WTC11 (cell line): ENCODE results near the gene DESI2. TPM values are rescaled to one million over a fixed set of nuclear protein-coding genes. Genes with fewer than 3 reads are reported as not detected.
"Not testable (repeated sequence)": the region's sequence is repeated elsewhere in the genome, so short reads cannot be mapped to it uniquely, and the experiment has no call there.

Source experiments
- ATAC-seq: fragments of 200-7000 bp; cut with Tn5 transposase; 2 replicates; pipeline ENCODE4 v1.10.0; 2021; ENCODE audit warnings: mild to moderate bottlenecking, moderate library complexity
- CTCF ChIA-PET: fragments of 300-600 bp; sonication (Branson Sonifier 250); formaldehyde crosslinking; loops from one replicate; lab custom pipeline; 2021; ENCODE audit warnings: antibody characterized with exemption; lab: Charles Lee
- POLR2A ChIA-PET: fragments of 350-600 bp; sonication (Branson Sonifier 250); formaldehyde crosslinking; loops from one replicate; lab custom pipeline; 2021; ENCODE audit warnings: antibody characterized with exemption; lab: Charles Lee
- DNase-seq: peaks from one replicate; pipeline ENCODE4 v3.0.0; 2021; ENCODE audit warnings: low spot score
- H3K27ac Mint-ChIP-seq: 2 replicates; pipeline ENCODE4 v1.8.0; 2021; ENCODE audit warnings: mixed read lengths
- H3K27me3 Mint-ChIP-seq: 2 replicates; pipeline ENCODE4 v1.8.0; 2021; ENCODE audit warnings: low read depth, mild to moderate bottlenecking, moderate library complexity, mixed read lengths
- H3K36me3 Mint-ChIP-seq: 2 replicates; pipeline ENCODE4 v1.8.0; 2021; ENCODE audit warnings: mixed read lengths
- H3K4me1 Mint-ChIP-seq: 2 replicates; pipeline ENCODE4 v1.8.0; 2022; ENCODE audit warnings: mixed read lengths
- H3K4me3 Mint-ChIP-seq: 2 replicates; pipeline ENCODE4 v1.8.0; 2021; ENCODE audit warnings: mild to moderate bottlenecking, moderate library complexity, mixed read lengths
- H3K9me3 Mint-ChIP-seq: 2 replicates; pipeline ENCODE4 v1.8.0; 2021; ENCODE audit warnings: mixed read lengths
- ATF1 ChIP-seq: sonication (generic); formaldehyde crosslinking; IDR thresholded peaks from 2 replicates; pipeline ENCODE4 v1.8.1; 2023; ENCODE audit warnings: mild to moderate bottlenecking, moderate library complexity, missing genetic modification reagents
- CDX4 ChIP-seq: fragments of 250-450 bp; sonication (Bioruptor Pico); IDR thresholded peaks from 2 replicates; pipeline ENCODE4 v1.9.0; 2021; ENCODE audit warnings: moderate library complexity, mild to moderate bottlenecking, inconsistent platforms, borderline replicate concordance
- CREB1 ChIP-seq: sonication (generic); formaldehyde crosslinking; IDR thresholded peaks from 2 replicates; pipeline ENCODE4 v1.8.0; 2023; ENCODE audit warnings: mild to moderate bottlenecking, missing genetic modification reagents
- E2F4 ChIP-seq: sonication (generic); formaldehyde crosslinking; IDR thresholded peaks from 2 replicates; pipeline ENCODE4 v1.8.1; 2022; ENCODE audit warnings: low read depth, mild to moderate bottlenecking, moderate library complexity, missing genetic modification reagents, borderline replicate concordance
- ELF4 ChIP-seq: sonication (generic); formaldehyde crosslinking; IDR thresholded peaks from 2 replicates; pipeline ENCODE4 v1.8.1; 2022; ENCODE audit warnings: low read depth, mild to moderate bottlenecking, moderate library complexity, missing genetic modification reagents
- FOXK1 ChIP-seq: sonication (generic); formaldehyde crosslinking; IDR thresholded peaks from 2 replicates; pipeline ENCODE4 v1.8.0; 2022; ENCODE audit warnings: mild to moderate bottlenecking, moderate library complexity, missing genetic modification reagents
- GABPB1 ChIP-seq: sonication (generic); formaldehyde crosslinking; IDR thresholded peaks from 2 replicates; pipeline ENCODE4 v1.8.1; 2023; ENCODE audit warnings: mild to moderate bottlenecking, missing genetic modification reagents
- GRHL2 ChIP-seq: fragments of 250-450 bp; sonication (Bioruptor Pico); IDR thresholded peaks from 2 replicates; pipeline ENCODE4 v1.8.0; 2022; ENCODE audit warnings: mild to moderate bottlenecking, moderate library complexity; ENCODE audit not compliant: insufficient replicate concordance, severe bottlenecking
- KAT7 ChIP-seq: sonication (generic); formaldehyde crosslinking; IDR thresholded peaks from 2 replicates; pipeline ENCODE4 v1.8.1; 2023; ENCODE audit warnings: missing genetic modification reagents, mild to moderate bottlenecking, borderline replicate concordance
- PRRX2 ChIP-seq: fragments of 250-450 bp; sonication (Bioruptor Pico); IDR thresholded peaks from 2 replicates; pipeline ENCODE4 v1.8.0; 2021; ENCODE audit warnings: mild to moderate bottlenecking
- RORB ChIP-seq: fragments of 250-450 bp; sonication (Bioruptor Pico); IDR thresholded peaks from 2 replicates; pipeline ENCODE4 v1.9.0; 2021; ENCODE audit warnings: mild to moderate bottlenecking
- SMAD3 ChIP-seq: sonication (generic); formaldehyde crosslinking; IDR thresholded peaks from 2 replicates; pipeline ENCODE4 v1.8.0; 2022; ENCODE audit warnings: missing genetic modification reagents, mild to moderate bottlenecking, borderline replicate concordance
- SOX15 ChIP-seq: fragments of 250-450 bp; sonication (Bioruptor Pico); IDR thresholded peaks from 2 replicates; pipeline ENCODE4 v1.9.0; 2021; ENCODE audit warnings: mild to moderate bottlenecking
- USF2 ChIP-seq: sonication (generic); formaldehyde crosslinking; IDR thresholded peaks from 2 replicates; pipeline ENCODE4 v1.8.1; 2023; ENCODE audit warnings: mild to moderate bottlenecking, missing genetic modification reagents, moderate library complexity
- ZNF121 ChIP-seq: sonication (generic); formaldehyde crosslinking; IDR thresholded peaks from 2 replicates; pipeline ENCODE4 v1.8.0; 2023; ENCODE audit warnings: missing genetic modification reagents
- ZSCAN18 ChIP-seq: fragments of 250-450 bp; sonication (Bioruptor Pico); IDR thresholded peaks from 2 replicates; pipeline ENCODE4 v2.1.2; 2022; ENCODE audit warnings: mild to moderate bottlenecking, moderate library complexity
- total RNA-seq: library from RNA; stranded (reverse); gene quantifications from 3 replicates; pipeline ENCODE4 v1.2.3, GENCODE V29; 2021
- TF ChIP-seq, protein P1 (sequence below): sonication (generic); formaldehyde crosslinking; IDR thresholded peaks from 2 replicates; pipeline ENCODE4 v1.8.0; 2022; ENCODE audit warnings: mild to moderate bottlenecking, missing genetic modification reagents
- TF ChIP-seq, protein P2 (sequence below): sonication (generic); formaldehyde crosslinking; conservative IDR thresholded peaks from 2 replicates; pipeline ENCODE4 v1.8.1; 2023; ENCODE audit warnings: mild to moderate bottlenecking, low read depth, missing genetic modification reagents, moderate library complexity

The DESI2 gene
- total RNA-seq, 1 experiment from 2014 or later = 108 TPM

- TF ChIP-seq KAT7 (CRISPR knock-in tag) (no peak), PRRX2 (CRISPR knock-in tag) (no peak)
These were observed 9.7 kb downstream of the DESI2 start (continued) for GRCh38 chr1:244662599-244662998.

DNA sequence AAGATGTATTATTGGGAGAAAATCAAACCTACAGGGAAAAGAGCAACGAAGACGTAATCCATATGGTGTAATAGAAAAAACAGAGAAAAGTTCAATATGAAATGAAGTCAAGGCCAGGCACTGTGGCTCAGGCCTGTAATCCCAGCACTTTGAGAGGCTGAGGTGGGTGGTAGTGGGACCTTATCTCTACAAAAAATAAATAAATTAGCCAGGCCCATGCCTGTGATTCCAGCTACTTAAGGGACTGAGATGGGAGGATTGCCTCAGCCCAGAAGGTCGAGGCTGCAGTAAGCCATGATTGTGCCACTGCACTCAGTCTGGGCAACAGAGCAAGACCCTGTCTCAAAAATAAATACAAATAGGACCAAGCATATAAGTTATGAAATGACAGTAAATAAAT lies 11.4 kb downstream of the DESI2 start:
- peaks cover 21% of the 10 kb centered on the region for H3K36me3 Mint-ChIP-seq
- ChIA-PET POLR2A (no interaction called here), CTCF (interaction anchor here (0.6 kb wide), 2 partner anchors 10 to 253 kb away, joined by 3 read pairs; no protein-coding TSS in a partner anchor)
- no peak for DNase-seq
- no peak overlapping the region for H3K27ac Mint-ChIP-seq
- peaks cover 7% of the 10 kb centered on the region for H3K9me3 Mint-ChIP-seq
- no peak for TF ChIP-seq ZSCAN18 (CRISPR knock-in tag)
- no peak for TF ChIP-seq PRRX2 (CRISPR knock-in tag)
- peak; percentile 89 for TF ChIP-seq ZNF121
- no peak for TF ChIP-seq RORB (CRISPR knock-in tag)
- no peak overlapping the region for H3K4me3 Mint-ChIP-seq
- H3K4me1 Mint-ChIP-seq = peaks cover 21% of the 10 kb centered on the region
- ATAC-seq = no peak
- H3K27me3 Mint-ChIP-seq = no peaks in the 10 kb centered on the region

GRCh38 chr1:244665771-244666217 lies 12.9 kb downstream of the DESI2 start:
- Mint-ChIP-seq H3K9me3 (peaks cover 4% of the 10 kb centered on the region), H3K4me1 (peaks cover 15% of the 10 kb centered on the region), H3K4me3 (no peak overlapping the region), H3K27me3 (no peaks in the 10 kb centered on the region), H3K36me3 (peaks cover 7% of the 10 kb centered on the region), H3K27ac (no peak overlapping the region)
- no peak for ATAC-seq
- CTCF ChIA-PET = interaction anchor here (1.0 kb wide), 1 partner anchor 12 kb away, joined by 4 read pairs; no protein-coding TSS in a partner anchor
- POLR2A ChIA-PET = no interaction called here
- no peak for TF ChIP-seq GABPB1 (CRISPR knock-in tag)
- TF ChIP-seq ZSCAN18 (CRISPR knock-in tag) = no peak
- TF ChIP-seq FOXK1 (CRISPR knock-in tag) = no peak
- no peak for TF ChIP-seq ELF4 (CRISPR knock-in tag)
- no peak for TF ChIP-seq ATF1
- TF ChIP-seq E2F4 (CRISPR knock-in tag) = no peak
- TF ChIP-seq CDX4 = no peak
- TF ChIP-seq, protein P1, sequence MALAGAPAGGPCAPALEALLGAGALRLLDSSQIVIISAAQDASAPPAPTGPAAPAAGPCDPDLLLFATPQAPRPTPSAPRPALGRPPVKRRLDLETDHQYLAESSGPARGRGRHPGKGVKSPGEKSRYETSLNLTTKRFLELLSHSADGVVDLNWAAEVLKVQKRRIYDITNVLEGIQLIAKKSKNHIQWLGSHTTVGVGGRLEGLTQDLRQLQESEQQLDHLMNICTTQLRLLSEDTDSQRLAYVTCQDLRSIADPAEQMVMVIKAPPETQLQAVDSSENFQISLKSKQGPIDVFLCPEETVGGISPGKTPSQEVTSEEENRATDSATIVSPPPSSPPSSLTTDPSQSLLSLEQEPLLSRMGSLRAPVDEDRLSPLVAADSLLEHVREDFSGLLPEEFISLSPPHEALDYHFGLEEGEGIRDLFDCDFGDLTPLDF (CRISPR knock-in tag) = no peak
- TF ChIP-seq, protein P2, sequence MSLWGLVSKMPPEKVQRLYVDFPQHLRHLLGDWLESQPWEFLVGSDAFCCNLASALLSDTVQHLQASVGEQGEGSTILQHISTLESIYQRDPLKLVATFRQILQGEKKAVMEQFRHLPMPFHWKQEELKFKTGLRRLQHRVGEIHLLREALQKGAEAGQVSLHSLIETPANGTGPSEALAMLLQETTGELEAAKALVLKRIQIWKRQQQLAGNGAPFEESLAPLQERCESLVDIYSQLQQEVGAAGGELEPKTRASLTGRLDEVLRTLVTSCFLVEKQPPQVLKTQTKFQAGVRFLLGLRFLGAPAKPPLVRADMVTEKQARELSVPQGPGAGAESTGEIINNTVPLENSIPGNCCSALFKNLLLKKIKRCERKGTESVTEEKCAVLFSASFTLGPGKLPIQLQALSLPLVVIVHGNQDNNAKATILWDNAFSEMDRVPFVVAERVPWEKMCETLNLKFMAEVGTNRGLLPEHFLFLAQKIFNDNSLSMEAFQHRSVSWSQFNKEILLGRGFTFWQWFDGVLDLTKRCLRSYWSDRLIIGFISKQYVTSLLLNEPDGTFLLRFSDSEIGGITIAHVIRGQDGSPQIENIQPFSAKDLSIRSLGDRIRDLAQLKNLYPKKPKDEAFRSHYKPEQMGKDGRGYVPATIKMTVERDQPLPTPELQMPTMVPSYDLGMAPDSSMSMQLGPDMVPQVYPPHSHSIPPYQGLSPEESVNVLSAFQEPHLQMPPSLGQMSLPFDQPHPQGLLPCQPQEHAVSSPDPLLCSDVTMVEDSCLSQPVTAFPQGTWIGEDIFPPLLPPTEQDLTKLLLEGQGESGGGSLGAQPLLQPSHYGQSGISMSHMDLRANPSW (CRISPR knock-in tag) = no peak
- no peak for TF ChIP-seq SMAD3
- TF ChIP-seq USF2 (CRISPR knock-in tag) = no peak
- TF ChIP-seq SOX15 (CRISPR knock-in tag) = no peak
- TF ChIP-seq GRHL2 (CRISPR knock-in tag) = no peak
- no peak for TF ChIP-seq CREB1 (CRISPR knock-in tag)
- no peak for DNase-seq

DNA sequence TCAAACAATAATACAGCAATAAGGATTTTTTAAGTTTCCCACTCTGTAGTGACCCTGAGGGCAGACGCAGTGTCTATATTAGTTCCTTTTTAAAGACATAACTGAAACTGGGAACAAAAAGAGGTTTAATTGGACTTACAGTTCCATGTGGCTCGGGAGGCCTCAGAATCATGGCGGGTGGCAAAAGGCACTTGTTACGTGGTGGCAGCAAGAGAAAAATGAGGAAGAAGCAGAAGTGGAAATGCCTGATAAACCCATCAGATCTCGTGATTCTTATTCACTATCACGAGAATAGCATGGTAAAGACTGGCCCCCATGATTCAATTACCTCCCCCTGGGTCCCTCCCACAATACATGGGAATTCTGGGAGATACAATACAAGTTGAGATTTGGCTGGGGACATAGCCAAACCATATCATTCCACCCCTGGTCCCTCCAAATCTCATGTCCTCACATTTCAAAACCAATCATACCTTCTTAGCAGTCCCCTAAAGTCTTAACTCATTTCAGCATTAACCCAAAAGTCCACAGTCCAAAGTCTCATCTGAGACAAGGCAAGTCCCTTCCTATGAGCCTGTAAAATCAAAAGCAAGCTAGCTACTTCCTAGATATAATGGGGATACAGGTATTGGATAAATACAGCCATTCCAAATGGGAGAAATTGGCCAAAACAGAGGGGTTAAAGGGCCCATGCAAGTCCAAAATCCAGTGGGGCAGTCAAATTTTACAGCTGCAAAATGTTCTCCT lies 13.9 kb downstream of the DESI2 start:
- H3K9me3 Mint-ChIP-seq, H3K36me3 Mint-ChIP-seq, H3K27me3 Mint-ChIP-seq, ATAC-seq, DNase-seq, H3K4me3 Mint-ChIP-seq, POLR2A ChIA-PET, CTCF ChIA-PET: not testable (repeated sequence)
- H3K27ac Mint-ChIP-seq = peak overlapping the region; percentile 4; the same call in 1 of the 2 replicates
- H3K4me1 Mint-ChIP-seq = peaks cover 15% of the 10 kb centered on the region
